Neural progenitor cell (in vitro differentiated cells): Measurements from ENCODE around the gene HOXD12.
A peak's percentile ranks its signal among the peaks of the same experiment; 100 is the strongest.

Experiments used
- EZH2 ChIP-seq: fragments of 200-600 bp; sonication (generic); IDR thresholded peaks from 2 replicates; pipeline ENCODE4 v1.6.1; 2017; ENCODE audit warnings: antibody characterized with exemption, mild to moderate bottlenecking, moderate library complexity
- EZH2phosphoT487 ChIP-seq: fragments of 200-600 bp; sonication (generic); IDR thresholded peaks from 2 replicates; pipeline ENCODE4 v1.6.1; 2017; ENCODE audit warnings: antibody characterized with exemption
- TF ChIP-seq, protein P1 (sequence below): fragments of 200-600 bp; sonication (generic); IDR thresholded peaks from 2 replicates; pipeline ENCODE4 v1.5.1; 2017; ENCODE audit warnings: antibody characterized with exemption, mild to moderate bottlenecking

DNA sequence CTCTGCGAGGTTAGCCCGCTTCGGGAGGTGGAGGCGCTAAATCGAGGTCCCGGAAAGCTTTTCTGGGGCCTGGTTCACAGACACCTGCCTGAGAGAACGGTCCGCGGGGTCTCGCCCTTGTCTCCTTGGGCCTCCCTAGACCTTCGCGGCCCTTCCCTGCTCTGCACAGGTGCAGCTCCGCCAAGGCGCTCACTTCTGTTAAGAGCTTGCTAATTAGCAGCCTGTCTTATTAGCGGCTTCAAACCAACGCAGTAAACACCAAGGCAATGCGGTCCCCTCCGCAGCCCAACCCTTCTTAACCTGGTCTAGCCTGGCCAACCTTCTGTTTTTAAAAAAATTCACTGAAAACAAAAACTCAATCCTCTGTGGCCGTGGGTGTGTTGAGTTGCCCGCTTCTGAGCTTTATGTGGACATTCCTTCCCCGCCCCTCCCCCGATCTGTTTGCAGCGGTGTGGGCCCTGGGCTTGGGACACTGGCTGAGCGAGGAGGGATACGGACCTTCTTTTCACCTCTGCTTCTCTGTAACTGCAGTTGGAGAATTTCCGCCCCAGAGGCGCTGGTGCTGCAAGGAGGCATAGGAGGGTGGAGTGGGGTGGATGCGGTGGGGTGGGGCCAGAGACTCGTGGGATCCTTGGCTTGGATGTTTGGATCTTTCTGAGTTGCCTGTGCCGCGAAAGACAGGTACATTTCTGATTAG lies 48.4 kb downstream of the HOXD12 start:
- TF ChIP-seq, protein P1, sequence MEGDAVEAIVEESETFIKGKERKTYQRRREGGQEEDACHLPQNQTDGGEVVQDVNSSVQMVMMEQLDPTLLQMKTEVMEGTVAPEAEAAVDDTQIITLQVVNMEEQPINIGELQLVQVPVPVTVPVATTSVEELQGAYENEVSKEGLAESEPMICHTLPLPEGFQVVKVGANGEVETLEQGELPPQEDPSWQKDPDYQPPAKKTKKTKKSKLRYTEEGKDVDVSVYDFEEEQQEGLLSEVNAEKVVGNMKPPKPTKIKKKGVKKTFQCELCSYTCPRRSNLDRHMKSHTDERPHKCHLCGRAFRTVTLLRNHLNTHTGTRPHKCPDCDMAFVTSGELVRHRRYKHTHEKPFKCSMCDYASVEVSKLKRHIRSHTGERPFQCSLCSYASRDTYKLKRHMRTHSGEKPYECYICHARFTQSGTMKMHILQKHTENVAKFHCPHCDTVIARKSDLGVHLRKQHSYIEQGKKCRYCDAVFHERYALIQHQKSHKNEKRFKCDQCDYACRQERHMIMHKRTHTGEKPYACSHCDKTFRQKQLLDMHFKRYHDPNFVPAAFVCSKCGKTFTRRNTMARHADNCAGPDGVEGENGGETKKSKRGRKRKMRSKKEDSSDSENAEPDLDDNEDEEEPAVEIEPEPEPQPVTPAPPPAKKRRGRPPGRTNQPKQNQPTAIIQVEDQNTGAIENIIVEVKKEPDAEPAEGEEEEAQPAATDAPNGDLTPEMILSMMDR = no peak
- TF ChIP-seq EZH2 (peak; percentile 94), EZH2phosphoT487 (peak; percentile 88)
